Ascending aorta (tissue), 2 donors: ENCODE results near the gene STAC3. TPM values are rescaled to one million over a fixed set of nuclear protein-coding genes. Genes with fewer than 3 reads are reported as not detected.

Experiments
- DNase-seq, 2 donors: peaks; one replicate each; pipeline ENCODE4 v3.0.0-alpha.2; 2019; ENCODE audit warnings: low spot score in 2 of 2
- H3K27ac ChIP-seq, 2 donors: fragments of 200-600 bp; sonication (generic); one replicate each; pipeline ENCODE4 v1.5.1; 2016 to 2017; ENCODE audit warnings: mild to moderate bottlenecking in 1 of 2
- H3K27me3 ChIP-seq: fragments of 200-600 bp; sonication (generic); one replicate; pipeline ENCODE4 v1.5.1; 2017
- H3K36me3 ChIP-seq, 2 donors: fragments of 200-600 bp; sonication (generic); one replicate each; pipeline ENCODE4 v1.5.1; 2016
- H3K4me1 ChIP-seq, 2 donors: fragments of 200-600 bp; sonication (generic); one replicate each; pipeline ENCODE4 v1.5.1; 2016 to 2017; ENCODE audit warnings: mild to moderate bottlenecking in 1 of 2
- H3K4me3 ChIP-seq, 2 donors: fragments of 200-600 bp; sonication (generic); one replicate each; pipeline ENCODE4 v1.5.1; 2016 to 2017; ENCODE audit warnings: mild to moderate bottlenecking in 1 of 2
- H3K9me3 ChIP-seq, 2 donors: fragments of 200-600 bp; sonication (generic); one replicate each; pipeline ENCODE4 v1.5.1; 2016
- intact Hi-C: fragments of 100-400 bp; cut with DNase I; formaldehyde crosslinking; loops from one replicate; pipeline ENCODE4 v1.15.1; 2023
- total RNA-seq: library from RNA; depleted of rRNA; stranded (reverse); fragments of >200 nt; gene quantifications from one replicate; pipeline ENCODE4 v1.1.0, GENCODE V29; 2016
- TF ChIP-seq, protein P1 (sequence below), 3 experiments: fragments of 200-600 bp in 2 of 3; fragments of 450-650 bp in 1 of 3; sonication (generic) in 2 of 3; IDR thresholded peaks; one replicate each; pipeline ENCODE4 v1.5.1; 2016 to 2019; ENCODE audit warnings: antibody characterized with exemption in 3 of 3, mild to moderate bottlenecking in 1 of 3, moderate library complexity in 1 of 3

Gene STAC3
- total RNA-seq, 1 donor from 2014 or later: not detected

DNA sequence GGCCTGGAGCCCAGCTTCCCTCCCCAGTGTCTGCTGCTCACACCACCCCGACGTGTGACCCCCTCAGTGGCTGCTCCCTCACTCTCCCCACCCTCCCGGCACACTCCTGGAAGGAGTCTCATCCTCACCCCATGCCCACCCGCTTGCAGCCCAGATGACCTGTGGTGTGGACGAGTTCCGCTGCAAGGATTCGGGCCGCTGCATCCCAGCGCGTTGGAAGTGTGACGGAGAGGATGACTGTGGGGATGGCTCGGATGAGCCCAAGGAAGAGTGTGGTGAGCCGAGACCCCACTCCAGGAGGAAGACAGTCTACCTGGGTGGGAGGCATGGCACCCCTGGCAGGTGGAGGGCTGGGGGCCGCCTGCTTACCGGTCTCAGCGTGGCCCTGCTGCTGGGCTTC lies 49.4 kb downstream of the STAC3 start:
- no peak overlapping the region for H3K4me3 ChIP-seq
- no peaks in the 10 kb centered on the region for H3K9me3 ChIP-seq
- no peak overlapping the region for H3K27ac ChIP-seq
- no peak for DNase-seq
- TF ChIP-seq, protein P1, sequence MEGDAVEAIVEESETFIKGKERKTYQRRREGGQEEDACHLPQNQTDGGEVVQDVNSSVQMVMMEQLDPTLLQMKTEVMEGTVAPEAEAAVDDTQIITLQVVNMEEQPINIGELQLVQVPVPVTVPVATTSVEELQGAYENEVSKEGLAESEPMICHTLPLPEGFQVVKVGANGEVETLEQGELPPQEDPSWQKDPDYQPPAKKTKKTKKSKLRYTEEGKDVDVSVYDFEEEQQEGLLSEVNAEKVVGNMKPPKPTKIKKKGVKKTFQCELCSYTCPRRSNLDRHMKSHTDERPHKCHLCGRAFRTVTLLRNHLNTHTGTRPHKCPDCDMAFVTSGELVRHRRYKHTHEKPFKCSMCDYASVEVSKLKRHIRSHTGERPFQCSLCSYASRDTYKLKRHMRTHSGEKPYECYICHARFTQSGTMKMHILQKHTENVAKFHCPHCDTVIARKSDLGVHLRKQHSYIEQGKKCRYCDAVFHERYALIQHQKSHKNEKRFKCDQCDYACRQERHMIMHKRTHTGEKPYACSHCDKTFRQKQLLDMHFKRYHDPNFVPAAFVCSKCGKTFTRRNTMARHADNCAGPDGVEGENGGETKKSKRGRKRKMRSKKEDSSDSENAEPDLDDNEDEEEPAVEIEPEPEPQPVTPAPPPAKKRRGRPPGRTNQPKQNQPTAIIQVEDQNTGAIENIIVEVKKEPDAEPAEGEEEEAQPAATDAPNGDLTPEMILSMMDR (IDR thresholded peaks at IDR 0.05): no peak
- no peaks in the 10 kb centered on the region for H3K27me3 ChIP-seq
- H3K4me1 ChIP-seq: no peaks in the 10 kb centered on the region
- peaks cover 100% of the 10 kb centered on the region in 2 donors for H3K36me3 ChIP-seq
- intact Hi-C loops: no loop called here

DNA sequence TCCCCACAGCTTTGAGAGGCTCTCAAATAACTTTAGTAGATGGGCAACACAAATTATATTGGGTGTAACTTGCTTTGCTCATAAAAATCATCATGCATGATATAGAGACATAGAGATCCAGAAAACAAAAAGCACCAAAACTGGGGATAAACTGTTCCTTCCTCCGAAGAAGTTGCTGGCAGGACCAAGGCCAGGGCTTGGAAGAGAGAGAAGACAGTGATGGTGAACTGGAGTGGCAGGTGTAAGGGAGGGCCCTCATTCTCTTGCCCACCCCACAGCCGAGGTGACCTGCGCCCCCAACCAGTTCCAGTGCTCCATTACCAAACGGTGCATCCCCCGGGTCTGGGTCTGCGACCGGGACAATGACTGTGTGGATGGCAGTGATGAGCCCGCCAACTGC lies 49.8 kb downstream of the STAC3 start:
- Histone ChIP-seq H3K27me3 (no peaks in the 10 kb centered on the region), H3K27ac (no peak overlapping the region), H3K4me3 (no peak overlapping the region), H3K36me3 (peaks cover 100% of the 10 kb centered on the region in 2 donors), H3K4me1 (no peaks in the 10 kb centered on the region), H3K9me3 (no peaks in the 10 kb centered on the region)
- no peak for DNase-seq
- intact Hi-C loops: no loop called here
- TF ChIP-seq, protein P1 (IDR thresholded peaks at IDR 0.05): no peak

DNA sequence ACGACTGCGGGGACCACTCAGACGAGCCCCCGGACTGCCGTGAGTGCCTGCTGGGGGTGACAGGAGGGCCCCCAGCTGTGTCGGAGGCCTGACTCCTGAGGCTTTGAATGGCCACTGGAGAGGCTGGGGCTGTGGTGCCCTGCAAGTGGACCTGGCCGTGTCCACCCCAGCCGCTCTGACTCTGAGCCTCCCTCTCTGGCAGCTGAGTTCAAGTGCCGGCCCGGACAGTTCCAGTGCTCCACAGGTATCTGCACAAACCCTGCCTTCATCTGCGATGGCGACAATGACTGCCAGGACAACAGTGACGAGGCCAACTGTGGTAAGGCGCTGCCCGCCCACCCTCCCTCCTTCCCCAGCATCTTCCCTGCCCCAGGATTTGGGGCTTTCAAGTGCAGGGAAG lies 50.5 kb downstream of the STAC3 start:
- intact Hi-C loops: no loop called here
- no peaks in the 10 kb centered on the region for H3K4me1 ChIP-seq
- TF ChIP-seq, protein P1 (IDR thresholded peaks at IDR 0.05): no peak
- H3K27ac ChIP-seq: no peak overlapping the region
- H3K9me3 ChIP-seq: no peaks in the 10 kb centered on the region
- H3K4me3 ChIP-seq: no peak overlapping the region
- H3K36me3 ChIP-seq: peaks cover 100% of the 10 kb centered on the region in 2 donors
- H3K27me3 ChIP-seq: no peaks in the 10 kb centered on the region
- DNase-seq: no peak

- TF ChIP-seq, protein P1 (IDR thresholded peaks at IDR 0.05): no peak
- Histone ChIP-seq H3K27ac (no peak overlapping the region), H3K4me3 (no peak overlapping the region), H3K27me3 (no peaks in the 10 kb centered on the region), H3K9me3 (no peaks in the 10 kb centered on the region), H3K4me1 (no peaks in the 10 kb centered on the region), H3K36me3 (peaks cover 100% of the 10 kb centered on the region in 2 donors)
- DNase-seq: no peak
- intact Hi-C loops: no loop called here
Measured at GRCh38 chr12:57199191-57199590, 51.8 kb downstream of the STAC3 start.

DNA sequence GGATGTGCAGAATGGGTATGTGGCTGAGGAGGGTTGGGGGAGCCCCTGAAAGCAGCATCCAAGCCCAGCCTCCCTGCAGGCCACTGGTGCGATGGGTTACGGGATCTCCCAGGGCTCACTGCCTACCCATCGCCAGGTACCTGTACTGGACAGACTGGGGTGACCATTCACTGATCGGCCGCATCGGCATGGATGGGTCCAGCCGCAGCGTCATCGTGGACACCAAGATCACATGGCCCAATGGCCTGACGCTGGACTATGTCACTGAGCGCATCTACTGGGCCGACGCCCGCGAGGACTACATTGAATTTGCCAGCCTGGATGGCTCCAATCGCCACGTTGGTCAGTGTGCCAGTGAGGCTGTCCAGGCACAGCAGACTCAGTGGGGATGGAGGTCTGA lies 52.7 kb downstream of the STAC3 start:
- Histone ChIP-seq H3K4me1 (no peaks in the 10 kb centered on the region), H3K9me3 (no peaks in the 10 kb centered on the region), H3K36me3 (peaks cover 100% of the 10 kb centered on the region in 2 donors), H3K4me3 (no peak overlapping the region), H3K27me3 (no peaks in the 10 kb centered on the region), H3K27ac (no peak overlapping the region)
- TF ChIP-seq, protein P1 (IDR thresholded peaks at IDR 0.05): no peak
- intact Hi-C loops: no loop called here
- no peak for DNase-seq

GRCh38 chr12:57196956-57197355 lies 54.0 kb downstream of the STAC3 start:
- peaks cover 100% of the 10 kb centered on the region in 2 donors for H3K36me3 ChIP-seq

More at GRCh38 chr12:57196956-57197355, 54.0 kb downstream of the STAC3 start:
- TF ChIP-seq, protein P1 (IDR thresholded peaks at IDR 0.05): no peak
- no peaks in the 10 kb centered on the region for H3K4me1 ChIP-seq
- no peak for DNase-seq
- no peak overlapping the region for H3K27ac ChIP-seq
- intact Hi-C loops: no loop called here
- H3K4me3 ChIP-seq: no peak overlapping the region
- no peaks in the 10 kb centered on the region for H3K9me3 ChIP-seq
- no peaks in the 10 kb centered on the region for H3K27me3 ChIP-seq
